22Rv1 (cell line): ENCODE data around the gene SDK2.

ENCODE experiments used
- H3K27ac ChIP-seq: fragments of 450-650 bp; 2 replicates; pipeline ENCODE4 v1.5.1; 2017
- CTCF ChIP-seq: fragments of 450-650 bp; IDR thresholded peaks from 2 replicates; pipeline ENCODE4 v1.5.1; 2017; ENCODE audit warnings: mild to moderate bottlenecking
- ZFX ChIP-seq: fragments of 450-650 bp; IDR thresholded peaks from 2 replicates; pipeline ENCODE4 v1.6.1; 2017; ENCODE audit warnings: antibody characterized with exemption, borderline replicate concordance

Gene SDK2

GRCh38 chr17:73492821-73493814 is 151.1 kb downstream of the SDK2 start:
- TF ChIP-seq CTCF (no peak), ZFX (no peak)
- no peak overlapping the region for H3K27ac ChIP-seq

GRCh38 chr17:73492125-73492820 is 152.0 kb downstream of the SDK2 start:
- H3K27ac ChIP-seq, result no peak overlapping the region
- TF ChIP-seq CTCF (no peak), ZFX (no peak)

GRCh38 chr17:73491648-73492047 is 152.6 kb downstream of the SDK2 start:
- TF ChIP-seq ZFX (no peak), CTCF (no peak)
- H3K27ac ChIP-seq, result no peak overlapping the region

- no peak for TF ChIP-seq ZFX
- TF ChIP-seq CTCF, result no peak
- H3K27ac ChIP-seq, result no peak overlapping the region
Observed at GRCh38 chr17:73490851-73491250, 153.4 kb downstream of the SDK2 start.

- TF ChIP-seq CTCF, result no peak
- TF ChIP-seq ZFX, result no peak
- H3K27ac ChIP-seq, result no peak overlapping the region
Observed at GRCh38 chr17:73489991-73490390, 154.3 kb downstream of the SDK2 start.

- H3K27ac ChIP-seq, result no peak overlapping the region
- TF ChIP-seq CTCF, result no peak
- no peak for TF ChIP-seq ZFX
Observed at GRCh38 chr17:73489333-73489732, 154.9 kb downstream of the SDK2 start.

GRCh38 chr17:73485130-73485529 is 159.1 kb downstream of the SDK2 start:
- TF ChIP-seq ZFX (no peak), CTCF (no peak)
- H3K27ac ChIP-seq, result no peak overlapping the region
